Endothelial cell (in vitro differentiated cells): ENCODE data around the gene RMC1. TPM values are rescaled to one million over a fixed set of nuclear protein-coding genes. Genes with fewer than 3 reads are reported as not detected.

Experiments
- DNase-seq: peaks from one replicate; pipeline ENCODE4 v3.0.0; 2021; ENCODE audit warnings: low spot score
- H3K27ac Mint-ChIP-seq: one replicate; pipeline ENCODE4 v1.8.0; 2021; ENCODE audit warnings: mixed read lengths, inconsistent platforms; ENCODE audit not compliant: unreplicated experiment
- H3K27me3 Mint-ChIP-seq: one replicate; pipeline ENCODE4 v1.8.0; 2021; ENCODE audit warnings: mild to moderate bottlenecking, moderate library complexity, mixed read lengths, inconsistent platforms; ENCODE audit not compliant: unreplicated experiment
- H3K36me3 Mint-ChIP-seq: one replicate; pipeline ENCODE4 v1.8.0; 2021; ENCODE audit warnings: mild to moderate bottlenecking, low read depth, mixed read lengths, inconsistent platforms; ENCODE audit not compliant: unreplicated experiment
- H3K4me1 Mint-ChIP-seq: one replicate; pipeline ENCODE4 v1.8.0; 2021; ENCODE audit warnings: mild to moderate bottlenecking, mixed read lengths, inconsistent platforms; ENCODE audit not compliant: unreplicated experiment
- H3K4me3 Mint-ChIP-seq: one replicate; pipeline ENCODE4 v1.8.0; 2021; ENCODE audit warnings: mild to moderate bottlenecking, mixed read lengths, inconsistent platforms; ENCODE audit not compliant: unreplicated experiment
- H3K9me3 Mint-ChIP-seq: one replicate; pipeline ENCODE4 v1.8.0; 2021; ENCODE audit warnings: mixed read lengths, inconsistent platforms; ENCODE audit not compliant: unreplicated experiment
- total RNA-seq: library from RNA; stranded (reverse); fragmentation: NEBNext Ultra II Directional; extraction: Animal tissue kit (Norgen Biotek cat#: 25700); gene quantifications from one replicate; pipeline ENCODE4 v1.2.1, GENCODE V29; 2021; ENCODE audit not compliant: unreplicated experiment
- TF ChIP-seq, protein P1 (sequence below): fragments of 200-600 bp; sonication (generic); IDR thresholded peaks from one replicate; pipeline ENCODE4 v1.5.0; 2021; ENCODE audit warnings: antibody characterized with exemption; ENCODE audit not compliant: unreplicated experiment

Gene RMC1
- total RNA-seq, 1 donor from 2014 or later, result 11.7 TPM

GRCh38 chr18:23531912-23532311 is 28.6 kb downstream of the RMC1 start:
- no peak overlapping the region for H3K27ac Mint-ChIP-seq
- no peak for DNase-seq
- no peak overlapping the region for H3K4me3 Mint-ChIP-seq
- no peaks in the 10 kb centered on the region for H3K9me3 Mint-ChIP-seq
- peaks cover 41% of the 10 kb centered on the region for H3K36me3 Mint-ChIP-seq
- H3K4me1 Mint-ChIP-seq, result no peaks in the 10 kb centered on the region
- TF ChIP-seq, protein P1, sequence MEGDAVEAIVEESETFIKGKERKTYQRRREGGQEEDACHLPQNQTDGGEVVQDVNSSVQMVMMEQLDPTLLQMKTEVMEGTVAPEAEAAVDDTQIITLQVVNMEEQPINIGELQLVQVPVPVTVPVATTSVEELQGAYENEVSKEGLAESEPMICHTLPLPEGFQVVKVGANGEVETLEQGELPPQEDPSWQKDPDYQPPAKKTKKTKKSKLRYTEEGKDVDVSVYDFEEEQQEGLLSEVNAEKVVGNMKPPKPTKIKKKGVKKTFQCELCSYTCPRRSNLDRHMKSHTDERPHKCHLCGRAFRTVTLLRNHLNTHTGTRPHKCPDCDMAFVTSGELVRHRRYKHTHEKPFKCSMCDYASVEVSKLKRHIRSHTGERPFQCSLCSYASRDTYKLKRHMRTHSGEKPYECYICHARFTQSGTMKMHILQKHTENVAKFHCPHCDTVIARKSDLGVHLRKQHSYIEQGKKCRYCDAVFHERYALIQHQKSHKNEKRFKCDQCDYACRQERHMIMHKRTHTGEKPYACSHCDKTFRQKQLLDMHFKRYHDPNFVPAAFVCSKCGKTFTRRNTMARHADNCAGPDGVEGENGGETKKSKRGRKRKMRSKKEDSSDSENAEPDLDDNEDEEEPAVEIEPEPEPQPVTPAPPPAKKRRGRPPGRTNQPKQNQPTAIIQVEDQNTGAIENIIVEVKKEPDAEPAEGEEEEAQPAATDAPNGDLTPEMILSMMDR, result no peak
- H3K27me3 Mint-ChIP-seq, result peaks cover 2% of the 10 kb centered on the region

DNA sequence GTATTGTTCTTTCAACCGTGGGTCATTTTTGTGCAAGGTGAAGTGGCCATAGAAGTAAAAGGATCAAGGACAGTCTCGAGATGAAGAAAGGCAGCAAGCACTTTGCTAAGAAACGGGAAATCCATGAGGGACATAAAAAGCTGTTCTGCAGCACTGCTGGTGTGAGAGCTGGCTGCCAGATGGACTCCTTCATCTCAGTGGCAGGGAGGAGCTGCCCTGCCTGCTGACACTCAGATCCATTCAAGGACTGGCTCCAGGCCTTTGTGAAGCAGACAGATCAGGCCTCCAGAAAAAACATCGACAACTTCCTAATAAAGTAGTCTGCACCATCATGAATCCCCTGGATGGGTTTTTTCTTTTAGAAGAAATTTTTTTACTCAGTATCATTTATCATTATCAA is 29.5 kb downstream of the RMC1 start:
- TF ChIP-seq, protein P1, result no peak
- Mint-ChIP-seq H3K27ac (no peak overlapping the region), H3K4me1 (no peaks in the 10 kb centered on the region), H3K9me3 (no peaks in the 10 kb centered on the region), H3K27me3 (peaks cover 2% of the 10 kb centered on the region), H3K36me3 (peaks cover 47% of the 10 kb centered on the region), H3K4me3 (no peak overlapping the region)
- DNase-seq, result no peak

DNA sequence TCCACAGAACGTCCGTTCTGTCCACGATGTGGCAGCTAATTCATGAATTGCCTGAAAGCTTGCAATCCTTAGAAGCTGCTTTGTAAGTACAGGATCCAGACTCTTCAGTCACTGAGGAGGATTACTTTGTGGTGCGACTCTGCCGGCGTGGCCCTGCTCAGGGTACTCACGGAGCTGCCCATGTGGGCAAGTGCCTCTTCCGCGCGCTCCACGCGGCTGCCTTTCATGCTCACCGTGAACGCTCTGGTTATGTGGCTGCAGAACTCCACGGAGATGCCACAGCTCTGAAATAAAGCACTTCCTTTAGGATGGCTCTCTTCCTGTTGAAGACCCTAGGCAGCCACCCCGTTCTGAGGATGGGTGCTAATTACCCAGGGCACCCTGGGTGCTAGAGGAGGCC is 31.0 kb downstream of the RMC1 start:
- no peak for DNase-seq
- Mint-ChIP-seq H3K4me3 (no peak overlapping the region), H3K9me3 (no peaks in the 10 kb centered on the region), H3K4me1 (no peaks in the 10 kb centered on the region), H3K27me3 (peaks cover 2% of the 10 kb centered on the region), H3K36me3 (peaks cover 48% of the 10 kb centered on the region), H3K27ac (no peak overlapping the region)
- TF ChIP-seq, protein P1, result no peak

DNA sequence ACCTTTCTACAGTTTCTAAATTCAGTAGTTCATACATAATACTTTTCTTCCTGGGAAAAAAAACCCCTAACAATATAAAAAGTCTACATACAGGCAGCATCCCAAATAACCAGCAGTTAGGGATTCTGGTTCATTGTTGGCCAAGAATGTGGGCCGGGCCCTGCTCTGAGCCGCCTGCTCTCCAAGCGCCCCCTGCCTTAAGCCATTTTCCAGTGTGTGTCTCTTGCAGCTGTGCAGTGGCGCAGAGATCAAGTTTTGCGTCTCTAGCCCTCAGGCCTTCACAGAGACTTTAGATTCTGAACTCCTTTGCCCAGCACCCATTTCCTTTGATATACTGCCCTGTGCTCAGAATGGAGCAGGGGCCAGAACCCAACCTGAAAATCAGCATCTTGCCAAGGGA is 32.9 kb downstream of the RMC1 start:
- TF ChIP-seq, protein P1, result no peak
- H3K4me1 Mint-ChIP-seq, result no peaks in the 10 kb centered on the region
- H3K27me3 Mint-ChIP-seq, result peaks cover 2% of the 10 kb centered on the region
- no peak overlapping the region for H3K27ac Mint-ChIP-seq
- H3K4me3 Mint-ChIP-seq, result no peak overlapping the region
- DNase-seq, result no peak
- no peaks in the 10 kb centered on the region for H3K9me3 Mint-ChIP-seq
- peaks cover 38% of the 10 kb centered on the region for H3K36me3 Mint-ChIP-seq

GRCh38 chr18:23537274-23537673 is 34.0 kb downstream of the RMC1 start:
- no peak overlapping the region for H3K27ac Mint-ChIP-seq
- TF ChIP-seq, protein P1, result no peak

More at GRCh38 chr18:23537274-23537673, 34.0 kb downstream of the RMC1 start:
- Mint-ChIP-seq H3K27me3 (peaks cover 2% of the 10 kb centered on the region), H3K9me3 (no peaks in the 10 kb centered on the region), H3K4me3 (no peak overlapping the region), H3K36me3 (peaks cover 32% of the 10 kb centered on the region), H3K4me1 (no peaks in the 10 kb centered on the region)
- DNase-seq, result no peak
